OCI-LY1 (cell line): ENCODE measurements around the gene TEK.

ENCODE experiments used
- CTCF ChIP-seq: fragments of 200-600 bp; sonication (generic), shearing (Covaris generic); IDR thresholded peaks from 2 replicates; pipeline ENCODE4 v1.5.1; 2017; ENCODE audit warnings: mild to moderate bottlenecking, antibody characterized with exemption, low read length, moderate library complexity, mixed read lengths
- EZH2 ChIP-seq: fragments of 200-600 bp; sonication (generic), shearing (Covaris generic); IDR thresholded peaks from 2 replicates; pipeline ENCODE4 v1.8.0; 2017; ENCODE audit warnings: borderline replicate concordance, mixed run types, mild to moderate bottlenecking, antibody characterized with exemption, low read length, moderate library complexity, mixed read lengths

- no peak for TF ChIP-seq CTCF
- no peak for TF ChIP-seq EZH2
These were observed 118.2 kb downstream of the TEK start for GRCh38 chr9:27227192-27227591.
